Measurements from ENCODE around the gene ST3GAL4. TPM values are rescaled to one million over a fixed set of nuclear protein-coding genes. Genes with fewer than 3 reads are reported as not detected.

The ST3GAL4 gene
- total RNA-seq, 1 experiment from 2014 or later = 13.6 TPM

DNA sequence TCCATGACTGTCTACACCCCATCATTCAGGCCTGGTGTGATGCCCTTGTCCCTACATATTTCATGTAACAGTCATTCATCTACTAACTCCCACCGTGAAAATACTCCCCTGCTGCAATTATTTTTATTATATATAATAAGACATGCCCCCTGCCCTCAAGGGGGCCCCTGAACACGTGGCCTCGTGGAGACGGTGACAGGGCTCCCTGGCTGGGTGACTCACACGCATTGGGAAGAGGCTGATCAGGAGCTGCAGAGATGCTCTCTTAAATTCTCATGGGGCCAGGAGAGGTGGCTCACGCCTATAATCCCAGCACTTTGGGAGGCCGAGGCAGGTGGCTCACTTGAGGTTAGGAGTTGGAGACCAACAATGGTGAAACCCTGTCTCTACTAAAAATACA is 88.6 kb downstream of the ST3GAL4 start:
- Histone ChIP-seq H3K18ac (ENCODE audit: insufficient read length, low read depth, low read length) (no peak overlapping the region), H3K79me1 (ENCODE audit: insufficient read depth, low read depth, low read length, poor library complexity, severe bottlenecking) (no peaks in the 10 kb centered on the region), H3K23ac (ENCODE audit: insufficient read length, low read depth, low read length) (no peak overlapping the region), H3K9ac (ENCODE audit: extremely low read depth, insufficient read length, low read length) (no peak overlapping the region), H2BK20ac (ENCODE audit: low read depth, low read length, poor library complexity, severe bottlenecking) (no peak overlapping the region), H4K8ac (replicated peaks; ENCODE audit: insufficient read length, low read depth, low read length) (no peak overlapping the region), H3K23me2 (ENCODE audit: insufficient read length, low read depth, low read length, poor library complexity, severe bottlenecking) (no peaks in the 10 kb centered on the region), H2BK120ac (ENCODE audit: low read depth, low read length, poor library complexity, severe bottlenecking) (no peak overlapping the region), H3K56ac (ENCODE audit: insufficient read length, low read depth, low read length) (no peak overlapping the region), H2BK12ac (ENCODE audit: insufficient read length, low read depth, low read length) (no peak overlapping the region), H3K9me3 (ENCODE audit: control insufficient read depth, low read depth, low read length) (no peaks in the 10 kb centered on the region), H3K27ac (ENCODE audit: insufficient read length, low read depth, low read length) (no peak overlapping the region), H4K20me1 (ENCODE audit: control insufficient read depth, insufficient read depth, insufficient read length) (no peaks in the 10 kb centered on the region), H3K27me3 (ENCODE audit: insufficient read depth, low read length) (no peaks in the 10 kb centered on the region), H3K14ac (ENCODE audit: insufficient read depth, low read length) (no peak overlapping the region), H3T11ph (ENCODE audit: low read length) (no peak overlapping the region), H3K4ac (ENCODE audit: low read depth, low read length) (no peak overlapping the region), H3K4me2 (ENCODE audit: insufficient read depth, insufficient read length, low read length) (no peak overlapping the region), H3K4me1 (ENCODE audit: insufficient read depth, low read length) (peaks cover 3% of the 10 kb centered on the region; the same call in 1 of the 2 replicates), H3K79me2 (ENCODE audit: insufficient read depth, low read length) (no peaks in the 10 kb centered on the region), H4K91ac (ENCODE audit: insufficient read length, low read depth, low read length) (no peak overlapping the region), H2AK5ac (ENCODE audit: insufficient read length, low read length) (no peak overlapping the region), H2BK15ac (ENCODE audit: low read depth, low read length) (no peak overlapping the region), H2AFZ (ENCODE audit: low read length) (no peak overlapping the region), H2BK5ac (ENCODE audit: insufficient read length, low read length) (no peak overlapping the region), H4K5ac (ENCODE audit: insufficient read length, low read depth, low read length) (no peak overlapping the region)
- peaks cover 21 to 34% of the 10 kb centered on the region in 2 experiments for H3K4me1 Mint-ChIP-seq
- no peaks in the 10 kb centered on the region for H3K9me3 Mint-ChIP-seq
- H3K27me3 Mint-ChIP-seq (ENCODE audit: low read depth) = peaks cover 7% of the 10 kb centered on the region
- TF ChIP-seq CTCF (conservative IDR thresholded peaks at IDR 0.05) = no peak
- DNase-seq = no peak
- no CpG with 5 or more reads among the region's 7 CpGs for WGBS (ENCODE audit: extremely low coverage, insufficient read length, low lambda C conversion rate)
- no peak overlapping the region for H3K27ac Mint-ChIP-seq
- no peaks in the 10 kb centered on the region for H3K36me3 Mint-ChIP-seq (ENCODE audit: insufficient read depth in 1 of 3, low read depth in 3 of 3)
- no peak overlapping the region; a peak in 1 of 5 replicates for H3K4me3 Mint-ChIP-seq

Data from H9 (cell line).